ENCODE results near the gene IL17RB.

GRCh38 chr3:53833053-53833645, 13.2 kb upstream of the IL17RB start:
- TF ChIP-seq POLR2AphosphoS5 (IDR thresholded peaks at IDR 0.05; ENCODE audit: low read depth, low read length), result no peak
- no peak for TF ChIP-seq REST (IDR thresholded peaks at IDR 0.05; ENCODE audit: insufficient read depth in 1 of 2, low read depth in 2 of 2, low read length in 2 of 2)
- no peak for TF ChIP-seq TAF1 (IDR thresholded peaks at IDR 0.05; ENCODE audit: borderline replicate concordance, insufficient read depth, low read length)
- no peak for TF ChIP-seq SIN3A (IDR thresholded peaks at IDR 0.05; ENCODE audit: borderline replicate concordance, insufficient read depth, low read length)
- TF ChIP-seq FOXP2 (optimal IDR thresholded peaks at IDR 0.05; ENCODE audit: borderline replicate concordance, extremely low read depth, extremely low read length, insufficient read depth), result no peak

All from PFSK-1 (cell line).